HCT116 (cell line): ENCODE results near the gene MYO7A. TPM values are rescaled to one million over a fixed set of nuclear protein-coding genes. Genes with fewer than 3 reads are reported as not detected.

Experiments used
- ATAC-seq: fragments of 200-7000 bp; cut with Tn5 transposase; 2 replicates; pipeline ENCODE4 v1.9.1; 2020; ENCODE audit warnings: mild to moderate bottlenecking, moderate library complexity
- BruUV-seq: library from RNA; stranded (reverse); fragments of 400-500 nt; replicated peaks from 2 replicates; lab custom pipeline; 2021; lab: Mats Ljungman, UMichigan
- CTCF ChIA-PET: fragments of 300-600 bp; sonication (Branson Sonifier 250); formaldehyde crosslinking; loops from one replicate; lab custom pipeline; 2021; ENCODE audit warnings: antibody characterized with exemption; lab: Charles Lee
- POLR2A ChIA-PET: fragments of 300-600, 350-600 bp; sonication (Branson Sonifier 250); formaldehyde crosslinking; loops from one replicate; lab custom pipeline; 2021; ENCODE audit warnings: antibody characterized with exemption; lab: Charles Lee
- RAD21 ChIA-PET, 2 experiments: fragments of 300-600 bp; sonication (Branson Sonifier 250); formaldehyde crosslinking; loops; one replicate each; lab custom pipeline; 2023; ENCODE audit warnings: low total read pairs in 2 of 2; ENCODE audit not compliant: uncharacterized antibody in 2 of 2, unreplicated experiment in 2 of 2, low non-redundant PET in 1 of 2; lab: Charles Lee
- DNase-seq: peaks from one replicate; pipeline ENCODE4 v3.0.0-alpha.2; 2010; ENCODE audit warnings: low read depth, low spot score
- H2AFZ ChIP-seq: fragments of 200-600 bp; shearing (Covaris generic), sonication (generic); 2 replicates; pipeline ENCODE4 v1.6.1; 2017; ENCODE audit warnings: low read depth, mixed run types, mixed read lengths, antibody characterized with exemption, low read length; ENCODE audit not compliant: poor library complexity, severe bottlenecking
- H3K27ac ChIP-seq: 2 replicates; pipeline ENCODE4 v1.5.1; 2012; ENCODE audit warnings: low read depth, low read length
- H3K27me3 ChIP-seq: fragments of 200-600 bp; sonication (generic); 2 replicates; pipeline ENCODE4 v1.6.1; 2016; ENCODE audit warnings: mixed run types, low read length, mixed read lengths; ENCODE audit not compliant: insufficient read depth
- H3K36me3 ChIP-seq, 2 experiments: fragments of 200-500 bp in 1 of 2; fragments of 200-600 bp in 1 of 2; sonication (Bioruptor generic) in 1 of 2; sonication (generic) in 1 of 2; 2 replicates each; pipeline versions ENCODE4 v1.5.1 to v1.6.1; 2014 to 2016; ENCODE audit warnings: low read length in 2 of 2, inconsistent platforms in 1 of 2, mixed read lengths in 1 of 2, mixed run types in 1 of 2; ENCODE audit not compliant: insufficient read depth in 2 of 2, control insufficient read depth in 1 of 2
- H3K4me1 ChIP-seq, 2 experiments: fragments of 200-600 bp in 1 of 2; sonication (generic) in 1 of 2; 2 replicates each; pipeline versions ENCODE4 v1.5.1 to v1.6.1; 2012 to 2017; ENCODE audit warnings: low read length in 2 of 2, inconsistent platforms in 1 of 2, mild to moderate bottlenecking in 1 of 2, mixed read lengths in 1 of 2, mixed run types in 1 of 2, moderate library complexity in 1 of 2; ENCODE audit not compliant: insufficient read depth in 2 of 2, control insufficient read depth in 1 of 2
- H3K4me2 ChIP-seq: fragments of 200-600 bp; sonication (generic); 2 replicates; pipeline ENCODE4 v1.6.1; 2017; ENCODE audit warnings: mixed run types, low read length, mixed read lengths
- H3K4me3 ChIP-seq, 2 experiments: fragments of 200-600 bp in 1 of 2; sonication (generic) in 1 of 2; replicated peaks in 1 of 2; 2 replicates each; pipeline ENCODE4 v1.5.1; 2011 to 2016; ENCODE audit warnings: low read length in 2 of 2, control low read depth in 1 of 2, low read depth in 1 of 2, mild to moderate bottlenecking in 1 of 2, mixed read lengths in 1 of 2, mixed run types in 1 of 2
- H3K79me2 ChIP-seq: fragments of 200-600 bp; sonication (generic); 2 replicates; pipeline ENCODE4 v1.6.1; 2017; ENCODE audit warnings: mild to moderate bottlenecking, mixed run types, low read length, moderate library complexity, mixed read lengths; ENCODE audit not compliant: insufficient read depth
- H3K9ac ChIP-seq: fragments of 200-600 bp; sonication (generic); 2 replicates; pipeline ENCODE4 v1.6.1; 2016; ENCODE audit warnings: low read length, mixed read lengths
- H3K9me2 ChIP-seq: fragments of 200-600 bp; sonication (generic), shearing (Covaris generic); 2 replicates; pipeline ENCODE4 v1.6.1; 2017; ENCODE audit warnings: mixed run types, mild to moderate bottlenecking, moderate library complexity; ENCODE audit not compliant: insufficient read depth
- H3K9me3 ChIP-seq, 2 experiments: fragments of 200-500 bp in 1 of 2; fragments of 200-600 bp in 1 of 2; sonication (Bioruptor generic) in 1 of 2; sonication (generic) in 1 of 2; 2 replicates each; pipeline ENCODE4 v1.6.1; 2014 to 2017; ENCODE audit warnings: low read length in 2 of 2, mixed read lengths in 2 of 2, inconsistent platforms in 1 of 2, low read depth in 1 of 2, mild to moderate bottlenecking in 1 of 2, mixed run types in 1 of 2, moderate library complexity in 1 of 2; ENCODE audit not compliant: control insufficient read depth in 1 of 2, insufficient read depth in 1 of 2
- H4K20me1 ChIP-seq: fragments of 200-600 bp; sonication (generic), shearing (Covaris generic); 2 replicates; pipeline ENCODE4 v1.6.1; 2017; ENCODE audit warnings: mixed run types, mild to moderate bottlenecking, moderate library complexity; ENCODE audit not compliant: insufficient read depth
- ATF3 ChIP-seq: IDR thresholded peaks from 2 replicates; pipeline ENCODE4 v1.6.1; 2012
- CEBPB ChIP-seq: IDR thresholded peaks from 2 replicates; pipeline ENCODE4 v1.6.1; 2012; ENCODE audit warnings: low read depth
- FOSL1 ChIP-seq: IDR thresholded peaks from 2 replicates; pipeline ENCODE4 v1.6.1; 2012; ENCODE audit warnings: low read depth
- MAX ChIP-seq: IDR thresholded peaks from 2 replicates; pipeline ENCODE4 v1.6.1; 2012
- POLR2AphosphoS5 ChIP-seq: IDR thresholded peaks from 2 replicates; pipeline ENCODE4 v1.6.1; 2011; ENCODE audit warnings: mild to moderate bottlenecking, low read depth, low read length, moderate library complexity
- REST ChIP-seq: IDR thresholded peaks from 2 replicates; pipeline ENCODE4 v1.6.1; 2012; ENCODE audit warnings: low read depth
- TCF7L2 ChIP-seq: IDR thresholded peaks from 2 replicates; pipeline ENCODE4 v1.7.0; 2011; ENCODE audit warnings: borderline replicate concordance, inconsistent platforms; ENCODE audit not compliant: insufficient read depth, insufficient read length; ENCODE audit errors: extremely low read depth
- intact Hi-C: fragments of 100-400 bp; cut with micrococcal nuclease; formaldehyde crosslinking; loops from 2 replicates; pipeline ENCODE4 v1.10.0; 2022
- total RNA-seq: library from RNA; stranded (reverse); gene quantifications from one replicate; pipeline ENCODE4 v1.2.1, GENCODE V29; 2021; ENCODE audit not compliant: unreplicated experiment

Gene MYO7A
- total RNA-seq, 1 experiment from 2014 or later: 1.8 TPM

- TF ChIP-seq REST (no peak), MAX (no peak)
Observed at GRCh38 chr11:77205467-77206263, 77.6 kb downstream of the MYO7A start (continued).

GRCh38 chr11:77206264-77207018 is 78.4 kb downstream of the MYO7A start:
- no peaks in the 10 kb centered on the region for H3K79me2 ChIP-seq
- H3K4me3 ChIP-seq: no peak overlapping the region
- CTCF ChIA-PET: no interaction called here
- no peaks in the 10 kb centered on the region for H3K9me2 ChIP-seq
- ATAC-seq (no peak), DNase-seq (no peak)
- no peak overlapping the region for H3K27ac ChIP-seq
- BruUV-seq: no TSS peak
- no peaks in the 10 kb centered on the region for H3K9me3 ChIP-seq
- H3K4me2 ChIP-seq: no peak overlapping the region
- no peak overlapping the region for H2AFZ ChIP-seq
- TF ChIP-seq FOSL1 (no peak), TCF7L2 (no peak), POLR2AphosphoS5 (no peak), ATF3 (no peak), CEBPB (no peak)
- POLR2A ChIA-PET: no interaction called here
- H4K20me1 ChIP-seq: no peaks in the 10 kb centered on the region
- intact Hi-C loops: no loop called here
- no peaks in the 10 kb centered on the region for H3K4me1 ChIP-seq
- no peaks in the 10 kb centered on the region for H3K27me3 ChIP-seq
- H3K36me3 ChIP-seq: no peaks in the 10 kb centered on the region
- no peak overlapping the region for H3K9ac ChIP-seq
- RAD21 ChIA-PET: no interaction called here
